SH-SY5Y (cell line): ENCODE measurements around the gene BEND7.

Experiments
- GATA2 ChIP-seq: IDR thresholded peaks from 2 replicates; pipeline ENCODE4 v1.6.1; 2011; ENCODE audit warnings: mild to moderate bottlenecking, low read depth, low read length
- GATA3 ChIP-seq: IDR thresholded peaks from 2 replicates; pipeline ENCODE4 v1.6.1; 2011; ENCODE audit warnings: low read depth, mild to moderate bottlenecking, low read length, moderate library complexity

GRCh38 chr10:13528123-13528874 is 515 bp downstream of the BEND7 start:
- TF ChIP-seq GATA2 (no peak), GATA3 (no peak)
